ENCODE results near the gene PLXNB3.

- TF ChIP-seq CTCF (IDR thresholded peaks at IDR 0.05; ENCODE audit: low read depth, low read length, missing input control) (no peak), MAX (IDR thresholded peaks at IDR 0.05) (no peak), ZBTB33 (IDR thresholded peaks at IDR 0.05) (no peak), EGR1 (IDR thresholded peaks at IDR 0.05; ENCODE audit: low read depth in 2 of 2) (no peak), JUND (IDR thresholded peaks at IDR 0.05) (no peak), YY1 (IDR thresholded peaks at IDR 0.05) (no peak), RAD21 (IDR thresholded peaks at IDR 0.05) (no peak), SP1 (IDR thresholded peaks at IDR 0.05) (no peak), FOXA2 (IDR thresholded peaks at IDR 0.05) (no peak), REST (IDR thresholded peaks at IDR 0.05) (no peak), ATF3 (IDR thresholded peaks at IDR 0.05) (no peak), HNF4A (conservative IDR thresholded peaks at IDR 0.05) (no peak), RXRA (IDR thresholded peaks at IDR 0.05) (no peak), HNF4G (IDR thresholded peaks at IDR 0.05) (no peak)
Observed at GRCh38 chrX:153791104-153791852, 27.2 kb downstream of the PLXNB3 start.
